ENCODE measurements around the gene IFNA7.

DNA sequence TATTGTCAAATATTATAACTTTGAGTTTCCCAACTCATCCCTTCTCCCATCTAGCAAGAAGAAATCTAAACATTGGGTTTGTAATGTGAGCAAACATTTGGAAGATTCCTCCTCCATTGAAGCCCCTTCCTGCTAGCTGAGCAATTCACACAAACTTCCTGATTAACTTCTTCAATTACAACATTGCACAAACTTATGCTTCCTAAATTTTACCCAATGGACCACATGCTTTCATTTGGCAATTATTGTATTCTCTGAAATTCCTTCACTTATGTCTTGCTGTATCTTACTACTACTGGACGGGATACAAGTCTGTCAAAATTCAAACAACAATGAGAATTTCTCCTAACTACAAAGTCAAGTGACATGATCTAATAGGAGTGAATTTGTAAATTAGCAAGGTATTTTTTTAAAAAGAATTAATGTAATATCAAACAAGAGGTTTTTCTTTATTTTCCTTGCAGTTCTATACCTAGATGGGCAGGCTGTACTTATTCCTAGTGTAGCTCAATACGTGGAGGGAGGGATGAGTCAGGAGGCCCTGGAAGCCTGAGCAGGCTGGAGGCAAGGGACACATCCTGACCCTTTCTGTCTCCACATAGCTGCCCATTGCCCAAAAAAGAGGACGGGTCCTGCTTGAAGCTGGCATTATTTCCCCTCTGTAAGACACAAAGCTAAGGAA, 48.5 kb downstream of the IFNA7 start:
- TF ChIP-seq GATA1 (IDR thresholded peaks at IDR 0.05; ENCODE audit: low read depth, low read length) = no peak
- no peak for TF ChIP-seq POLR2A (IDR thresholded peaks at IDR 0.05; ENCODE audit: low read length)

Data from erythroblast (primary cell).